PFSK-1 (cell line): ENCODE measurements around the gene MRPL10.

Experiments
- FOXP2 ChIP-seq: optimal IDR thresholded peaks from 2 replicates; pipeline ENCODE3; 2011; ENCODE audit warnings: borderline replicate concordance, control low read depth, inconsistent platforms; ENCODE audit not compliant: insufficient read depth; ENCODE audit errors: extremely low read length, extremely low read depth
- POLR2AphosphoS5 ChIP-seq: IDR thresholded peaks from 2 replicates; pipeline ENCODE4 v1.6.1; 2012; ENCODE audit warnings: low read depth, mild to moderate bottlenecking, control low read depth, low read length, moderate library complexity
- SIN3A ChIP-seq: IDR thresholded peaks from 2 replicates; pipeline ENCODE4 v1.6.1; 2012; ENCODE audit warnings: mild to moderate bottlenecking, low read length, moderate library complexity, borderline replicate concordance; ENCODE audit not compliant: insufficient read depth
- TAF1 ChIP-seq: IDR thresholded peaks from 2 replicates; pipeline ENCODE4 v1.6.1; 2012; ENCODE audit warnings: low read length, control low read depth, borderline replicate concordance; ENCODE audit not compliant: insufficient read depth
- TF ChIP-seq, protein P1 (sequence below), 2 experiments: IDR thresholded peaks; 2 replicates each; pipeline versions ENCODE4 v1.6.1 to v1.8.0; 2011 to 2012; ENCODE audit warnings: low read depth in 2 of 2, low read length in 2 of 2, control low read depth in 1 of 2, inconsistent platforms in 1 of 2, mild to moderate bottlenecking in 1 of 2, moderate library complexity in 1 of 2; ENCODE audit not compliant: insufficient read depth in 1 of 2

The MRPL10 gene

DNA sequence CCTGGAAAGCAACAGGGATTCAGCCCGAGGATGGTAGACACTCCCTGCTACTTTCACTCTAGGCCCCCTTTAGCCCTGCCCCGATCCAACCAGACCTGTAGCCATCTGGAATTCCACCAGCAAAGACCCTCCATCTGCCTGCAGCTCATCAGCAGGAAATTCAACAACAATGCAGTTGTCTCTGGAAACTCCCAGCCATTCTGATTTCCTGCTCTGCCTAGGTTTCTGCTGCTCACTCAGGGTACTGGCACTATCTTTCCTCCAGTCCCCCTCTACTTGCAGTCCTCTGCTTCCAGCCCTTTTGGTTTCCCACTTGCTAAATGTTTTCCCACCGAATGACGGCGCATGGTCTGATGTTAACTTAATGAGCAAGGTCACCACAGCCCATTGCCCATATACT, 22.3 kb upstream of the MRPL10 start:
- no peak for TF ChIP-seq SIN3A

DNA sequence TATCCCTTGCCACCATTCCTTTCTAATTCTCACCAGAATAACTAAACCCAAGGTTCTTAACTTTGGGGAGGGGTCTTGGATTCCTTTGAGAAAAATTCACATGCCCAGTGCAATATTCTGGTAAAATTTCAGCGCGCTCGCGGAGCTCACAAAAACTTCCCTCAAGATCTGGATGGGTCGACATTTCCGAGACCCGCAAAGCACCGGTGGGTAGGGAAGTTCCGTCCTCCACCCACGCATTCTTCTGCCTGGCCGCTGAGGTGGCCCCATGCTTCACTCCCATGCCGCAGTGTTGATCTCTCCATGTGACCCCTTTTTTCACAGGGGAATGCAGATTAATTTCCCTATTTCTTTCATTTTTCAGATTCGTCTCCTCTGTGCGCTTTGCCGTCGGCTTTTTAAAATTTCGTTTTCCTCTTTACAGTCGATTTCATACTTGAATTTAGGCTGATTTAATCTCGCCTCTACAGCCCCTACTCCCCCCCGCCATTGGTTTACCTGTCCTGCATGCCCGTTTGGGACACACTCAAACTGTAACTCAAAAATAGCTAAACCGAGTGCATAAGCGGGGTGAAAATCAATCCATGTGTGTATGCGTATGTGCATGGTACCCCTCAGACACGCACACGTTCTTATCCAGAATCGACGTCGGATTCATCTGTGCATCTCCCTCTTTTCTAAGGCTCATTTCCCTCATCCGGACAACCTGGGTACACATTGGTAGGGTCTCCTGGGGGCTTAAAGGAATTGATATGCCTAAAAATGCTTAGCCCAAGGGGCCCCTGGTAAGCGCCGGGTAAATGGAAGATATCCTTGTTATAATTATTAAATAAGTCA, 21.0 kb upstream of the MRPL10 start:
- no peak for TF ChIP-seq FOXP2
- TF ChIP-seq TAF1 = no peak
- TF ChIP-seq POLR2AphosphoS5 = no peak
- no peak for TF ChIP-seq SIN3A
- TF ChIP-seq, protein P1, sequence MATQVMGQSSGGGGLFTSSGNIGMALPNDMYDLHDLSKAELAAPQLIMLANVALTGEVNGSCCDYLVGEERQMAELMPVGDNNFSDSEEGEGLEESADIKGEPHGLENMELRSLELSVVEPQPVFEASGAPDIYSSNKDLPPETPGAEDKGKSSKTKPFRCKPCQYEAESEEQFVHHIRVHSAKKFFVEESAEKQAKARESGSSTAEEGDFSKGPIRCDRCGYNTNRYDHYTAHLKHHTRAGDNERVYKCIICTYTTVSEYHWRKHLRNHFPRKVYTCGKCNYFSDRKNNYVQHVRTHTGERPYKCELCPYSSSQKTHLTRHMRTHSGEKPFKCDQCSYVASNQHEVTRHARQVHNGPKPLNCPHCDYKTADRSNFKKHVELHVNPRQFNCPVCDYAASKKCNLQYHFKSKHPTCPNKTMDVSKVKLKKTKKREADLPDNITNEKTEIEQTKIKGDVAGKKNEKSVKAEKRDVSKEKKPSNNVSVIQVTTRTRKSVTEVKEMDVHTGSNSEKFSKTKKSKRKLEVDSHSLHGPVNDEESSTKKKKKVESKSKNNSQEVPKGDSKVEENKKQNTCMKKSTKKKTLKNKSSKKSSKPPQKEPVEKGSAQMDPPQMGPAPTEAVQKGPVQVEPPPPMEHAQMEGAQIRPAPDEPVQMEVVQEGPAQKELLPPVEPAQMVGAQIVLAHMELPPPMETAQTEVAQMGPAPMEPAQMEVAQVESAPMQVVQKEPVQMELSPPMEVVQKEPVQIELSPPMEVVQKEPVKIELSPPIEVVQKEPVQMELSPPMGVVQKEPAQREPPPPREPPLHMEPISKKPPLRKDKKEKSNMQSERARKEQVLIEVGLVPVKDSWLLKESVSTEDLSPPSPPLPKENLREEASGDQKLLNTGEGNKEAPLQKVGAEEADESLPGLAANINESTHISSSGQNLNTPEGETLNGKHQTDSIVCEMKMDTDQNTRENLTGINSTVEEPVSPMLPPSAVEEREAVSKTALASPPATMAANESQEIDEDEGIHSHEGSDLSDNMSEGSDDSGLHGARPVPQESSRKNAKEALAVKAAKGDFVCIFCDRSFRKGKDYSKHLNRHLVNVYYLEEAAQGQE (IDR thresholded peaks at IDR 0.05; ENCODE audit: insufficient read depth in 1 of 2, low read depth in 2 of 2, low read length in 2 of 2) = no peak

DNA sequence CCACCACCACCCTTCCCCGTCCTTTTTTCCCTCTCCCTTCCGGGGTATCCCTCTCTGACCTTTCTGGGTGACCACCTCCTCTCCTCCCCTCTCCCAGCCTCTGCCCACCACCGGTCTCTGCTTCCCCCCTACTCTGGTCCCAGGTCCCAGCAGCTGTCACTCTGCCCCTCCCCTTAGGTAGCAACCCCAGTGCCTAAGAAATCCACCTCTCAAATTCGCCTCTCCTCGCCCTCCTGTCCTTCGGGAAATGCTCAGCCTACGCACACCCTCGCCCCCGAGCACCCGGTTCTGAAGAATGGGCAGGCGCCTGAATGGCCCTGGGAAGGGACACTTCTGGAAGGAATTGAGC, 20.4 kb upstream of the MRPL10 start:
- TF ChIP-seq, protein P1 (IDR thresholded peaks at IDR 0.05; ENCODE audit: insufficient read depth in 1 of 2, low read depth in 2 of 2, low read length in 2 of 2) = no peak
- no peak for TF ChIP-seq FOXP2

DNA sequence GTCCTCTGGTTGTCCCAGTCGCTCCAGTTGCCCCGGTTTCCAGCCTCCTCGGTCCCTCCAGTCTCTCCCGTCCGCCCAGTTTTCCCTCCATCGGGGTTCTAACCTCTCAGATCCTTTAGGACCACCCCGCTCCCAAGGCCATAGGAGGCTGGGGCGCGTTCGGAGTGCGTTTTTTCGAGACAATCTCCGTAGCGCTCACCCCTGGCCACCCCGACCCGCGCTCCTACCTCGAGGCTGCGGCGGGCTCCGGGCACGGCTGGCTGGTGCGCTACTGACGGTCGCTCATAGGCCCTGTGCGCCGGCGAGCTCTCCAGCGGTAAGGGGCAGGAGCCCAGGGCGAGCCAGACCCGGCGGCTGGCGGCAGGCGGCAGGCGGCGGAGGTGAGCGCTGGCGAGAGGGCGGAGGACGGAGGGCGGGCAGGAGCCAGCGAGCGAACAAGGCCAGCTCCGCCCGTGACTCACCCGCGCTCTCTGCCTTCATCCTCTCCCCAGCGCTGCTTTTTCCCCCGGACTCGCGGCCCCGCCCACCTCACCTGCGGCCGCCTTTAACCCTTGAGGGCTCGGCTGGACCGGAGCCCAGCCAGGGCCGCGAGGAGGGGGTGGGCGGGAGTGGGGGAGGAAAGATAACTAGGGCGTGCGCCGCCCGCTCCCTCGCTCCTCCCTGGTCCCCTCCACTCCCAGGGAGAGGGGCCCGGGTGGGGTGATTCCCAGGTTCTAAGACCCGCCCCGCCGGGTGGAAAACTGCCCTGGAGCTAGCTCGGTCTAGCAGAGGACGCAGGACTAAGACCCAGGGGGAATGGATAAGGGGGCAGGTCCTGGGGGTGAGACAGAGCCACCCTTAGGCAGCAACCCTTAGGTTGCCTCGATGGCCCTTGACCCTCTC, 19.6 kb upstream of the MRPL10 start, which contains the start of gene SP6:
SP6 (minus strand) TSS at position 472 of the 882 bp plus-strand sequence. CDS start 2,734 bp downstream, outside the sequence.
- TF ChIP-seq, protein P1 (IDR thresholded peaks at IDR 0.05; ENCODE audit: insufficient read depth in 1 of 2, low read depth in 2 of 2, low read length in 2 of 2) = no peak
- TF ChIP-seq TAF1 (no peak), FOXP2 (peak; percentile 31), POLR2AphosphoS5 (no peak), SIN3A (no peak)

DNA sequence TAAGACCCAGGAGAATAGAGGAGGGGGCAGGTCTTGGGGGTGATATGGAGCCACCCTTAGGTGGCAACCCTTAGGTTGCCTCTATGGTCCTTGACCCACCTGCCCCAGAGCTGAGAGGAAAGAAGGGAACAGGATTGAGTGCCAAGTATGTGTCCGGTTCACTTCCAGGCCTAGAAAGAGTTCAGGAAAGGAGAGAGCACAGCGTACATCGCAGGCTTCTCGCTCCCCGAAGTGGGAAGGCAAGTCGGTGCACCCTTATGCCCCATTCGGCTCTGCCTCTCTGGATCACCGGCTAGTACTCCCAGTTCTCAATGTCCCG, 19.0 kb upstream of the MRPL10 start:
- TF ChIP-seq POLR2AphosphoS5 = no peak
- TF ChIP-seq FOXP2 = no peak
- TF ChIP-seq SIN3A = no peak
- no peak for TF ChIP-seq TAF1
- TF ChIP-seq, protein P1 (IDR thresholded peaks at IDR 0.05; ENCODE audit: insufficient read depth in 1 of 2, low read depth in 2 of 2, low read length in 2 of 2) = no peak
